A549 (cell line): ENCODE results near the gene CPNE4. TPM values are rescaled to one million over a fixed set of nuclear protein-coding genes. Genes with fewer than 3 reads are reported as not detected.

ENCODE experiments used
- ATAC-seq, 2 experiments: fragments of 200-7000 bp in 1 of 2; fragments of >200 bp in 1 of 2; cut with Nextera tagmentation in 1 of 2; cut with Tn5 transposase in 1 of 2; 3 replicates each; pipeline versions ENCODE4 v1.8.0 to v1.9.1; 2018 to 2020; ENCODE audit warnings: mild to moderate bottlenecking in 1 of 2, moderate library complexity in 1 of 2
- CTCF ChIA-PET: fragments of 300-600 bp; sonication (Branson Sonifier 250); formaldehyde crosslinking; extraction: SDS; loops from one replicate; lab custom pipeline; 2021; ENCODE audit warnings: antibody characterized with exemption, inconsistent platforms; lab: Yijun Ruan, JAX
- POLR2A ChIA-PET: fragments of 350-600 bp; formaldehyde crosslinking; extraction: SDS; loops from one replicate; lab custom pipeline; 2021; ENCODE audit warnings: antibody characterized with exemption, inconsistent platforms; lab: Yijun Ruan, JAX
- DNase-seq, 2 experiments: peaks; one replicate each; pipeline versions ENCODE4 v3.0.0 to v3.0.0-alpha.2; 2011 to 2016; ENCODE audit warnings: low read depth in 1 of 2, low spot score in 1 of 2
- FAIRE-seq: peaks from 2 replicates; lab custom pipeline; 2011; peaks lifted over from hg19 to GRCh38; lab: Jason Lieb, UNC
- H3K27ac ChIP-seq, 2 experiments: fragments of >200 bp; sonication (Bioruptor Twin); formaldehyde crosslinking; 3 replicates each; pipeline ENCODE4 v1.5.1; 2016 to 2017
- H3K4me1 ChIP-seq: fragments of >200 bp; sonication (Bioruptor Twin); formaldehyde crosslinking; 3 replicates; pipeline ENCODE4 v1.6.1; 2016
- H3K4me2 ChIP-seq: fragments of >200 bp; sonication (Bioruptor Twin); formaldehyde crosslinking; 3 replicates; pipeline ENCODE4 v1.6.1; 2016
- H3K4me3 ChIP-seq: fragments of >200 bp; sonication (Bioruptor Twin); formaldehyde crosslinking; 3 replicates; pipeline ENCODE4 v1.5.1; 2016
- H3K9me3 ChIP-seq: fragments of >200 bp; sonication (Bioruptor Twin); formaldehyde crosslinking; 3 replicates; pipeline ENCODE4 v1.6.1; 2016
- CEBPB ChIP-seq, 2 experiments: fragments of >200 bp in 1 of 2; sonication (Bioruptor Twin) in 1 of 2; formaldehyde crosslinking in 1 of 2; IDR thresholded peaks; 2 replicates each; pipeline ENCODE4 v1.6.1; 2012 to 2016
- CHD4 ChIP-seq: fragments of 200-600 bp; sonication (generic); IDR thresholded peaks from 2 replicates; pipeline ENCODE4 v1.6.1; 2016; ENCODE audit warnings: antibody characterized with exemption, mild to moderate bottlenecking, borderline replicate concordance
- CTCF ChIP-seq: fragments of >200 bp; sonication (Bioruptor Twin); formaldehyde crosslinking; IDR thresholded peaks from 3 replicates; pipeline ENCODE4 v1.5.1; 2016
- E2F6 ChIP-seq: IDR thresholded peaks from 2 replicates; pipeline ENCODE4 v1.6.1; 2012; ENCODE audit warnings: low read depth, borderline replicate concordance
- EHF ChIP-seq: fragments of 250-450 bp; sonication (Bioruptor Pico); IDR thresholded peaks from 2 replicates; pipeline ENCODE4 v1.5.0; 2020; ENCODE audit warnings: mild to moderate bottlenecking
- EP300 ChIP-seq, 2 experiments: fragments of >200 bp; sonication (Bioruptor Twin); formaldehyde crosslinking; IDR thresholded peaks; 2 replicates in 1 of 2; 3 replicates in 1 of 2; pipeline ENCODE4 v1.6.1; 2016 to 2017
- FOXS1 ChIP-seq: fragments of 250-450 bp; sonication (Bioruptor Pico); IDR thresholded peaks from 2 replicates; pipeline ENCODE4 v1.5.0; 2020; ENCODE audit warnings: mild to moderate bottlenecking, moderate library complexity
- HDAC2 ChIP-seq: fragments of 200-600 bp; sonication (generic); IDR thresholded peaks from 2 replicates; pipeline ENCODE4 v1.6.1; 2016
- HES2 ChIP-seq: fragments of >200 bp; sonication (Bioruptor Twin); formaldehyde crosslinking; IDR thresholded peaks from 2 replicates; pipeline ENCODE4 v1.6.1; 2016
- HEYL ChIP-seq: fragments of 250-450 bp; sonication (Bioruptor Pico); IDR thresholded peaks from 2 replicates; pipeline ENCODE4 v1.8.0; 2021; ENCODE audit warnings: mild to moderate bottlenecking, moderate library complexity
- HOXB13 ChIP-seq: fragments of 250-450 bp; sonication (Bioruptor Pico); IDR thresholded peaks from 2 replicates; pipeline ENCODE4 v1.5.0; 2020; ENCODE audit warnings: low read depth, mild to moderate bottlenecking, moderate library complexity
- JUN ChIP-seq, 2 experiments: fragments of >200 bp; sonication (Bioruptor Twin); formaldehyde crosslinking; IDR thresholded peaks; 2 replicates in 1 of 2; 3 replicates in 1 of 2; pipeline ENCODE4 v1.6.1; 2016 to 2017
- KDM1A ChIP-seq: fragments of 200-600 bp; sonication (generic); IDR thresholded peaks from 2 replicates; pipeline ENCODE4 v1.6.1; 2016; ENCODE audit warnings: low read depth, mild to moderate bottlenecking
- MAX ChIP-seq: IDR thresholded peaks from 2 replicates; pipeline ENCODE4 v1.6.1; 2012
- MAZ ChIP-seq: fragments of 150-350 bp; IDR thresholded peaks from 2 replicates; pipeline ENCODE4 v1.6.1; 2014; ENCODE audit warnings: antibody characterized with exemption, low read depth, low read length, borderline replicate concordance
- NPAS2 ChIP-seq: fragments of 250-450 bp; sonication (Bioruptor Pico); IDR thresholded peaks from 2 replicates; pipeline ENCODE4 v1.8.0; 2022; ENCODE audit warnings: mild to moderate bottlenecking, moderate library complexity, borderline replicate concordance
- NR3C1 ChIP-seq: fragments of >200 bp; sonication (Bioruptor Twin); formaldehyde crosslinking; IDR thresholded peaks from 3 replicates; pipeline ENCODE4 v1.6.1; 2017
- PBX3 ChIP-seq: IDR thresholded peaks from 2 replicates; pipeline ENCODE4 v1.6.1; 2012
- RARB ChIP-seq: fragments of 250-450 bp; sonication (Bioruptor Pico); IDR thresholded peaks from 2 replicates; pipeline ENCODE4 v1.8.0; 2021; ENCODE audit warnings: mild to moderate bottlenecking, moderate library complexity
- RCOR1 ChIP-seq: fragments of 150-350 bp; IDR thresholded peaks from 2 replicates; pipeline ENCODE4 v1.6.1; 2014; ENCODE audit warnings: antibody characterized with exemption, low read length, low read depth
- RFX5 ChIP-seq: fragments of 450-650 bp; IDR thresholded peaks from 2 replicates; pipeline ENCODE4 v1.7.1; 2014; ENCODE audit warnings: antibody characterized with exemption, mild to moderate bottlenecking, moderate library complexity
- SREBF2 ChIP-seq: fragments of 450-650 bp; IDR thresholded peaks from 2 replicates; pipeline ENCODE4 v1.6.1; 2014; ENCODE audit warnings: mild to moderate bottlenecking, moderate library complexity
- TP53 ChIP-seq: fragments of 250-450 bp; sonication (Bioruptor Pico); IDR thresholded peaks from 2 replicates; pipeline ENCODE4 v1.5.0; 2021; ENCODE audit warnings: mild to moderate bottlenecking, moderate library complexity
- ZFP36 ChIP-seq: fragments of 450-650 bp; IDR thresholded peaks from 2 replicates; pipeline ENCODE4 v1.6.1; 2014; ENCODE audit warnings: borderline replicate concordance; ENCODE audit not compliant: partially characterized antibody
- ZSCAN20 ChIP-seq: fragments of 250-450 bp; sonication (Bioruptor Pico); IDR thresholded peaks from 2 replicates; pipeline ENCODE4 v1.8.0; 2022; ENCODE audit warnings: mild to moderate bottlenecking, moderate library complexity
- WGBS: methylation state at CpG from one replicate; pipeline ENCODE4 v1.1.6; 2017; ENCODE audit errors: missing lambda C conversion rate; 5-methylcytosine and 5-hydroxymethylcytosine counted together
- polyA plus RNA-seq, 4 experiments: library from polyadenylated mRNA; depleted of rRNA in 3 of 4; stranded (reverse); fragments of >200 nt; fragmentation: RNase III in 1 of 4; extraction: RNeasy Plus Mini Kit Qiagen cat#74134 plus additional on column Dnase treatment in 1 of 4; gene quantifications; 2 replicates in 3 of 4; 3 replicates in 1 of 4; pipeline ENCODE4 v1.2.3, GENCODE V29; 2011 to 2017

CPNE4 gene
- polyA plus RNA-seq, 2 of the 4 experiments (the other 2 are of a cell fraction): 3.6 to 8.7 TPM

- FAIRE-seq (no peak), ATAC-seq (no peak), DNase-seq (no peak)
- H3K4me2 ChIP-seq: no peak overlapping the region
- TF ChIP-seq SREBF2: no peak
- TF ChIP-seq ZFP36: no peak
- TF ChIP-seq CEBPB (IDR thresholded peaks at IDR 0.05): no peak
- no peak for TF ChIP-seq TP53
- no peak for TF ChIP-seq NR3C1
- TF ChIP-seq RFX5: no peak
- TF ChIP-seq CHD4: no peak
- no peak for TF ChIP-seq ZSCAN20
- 44% methylated on average over 1 of the region's 1 CpG for WGBS
- ChIA-PET POLR2A (no interaction called here), CTCF (no interaction called here)
- H3K9me3 ChIP-seq: no peaks in the 10 kb centered on the region
- H3K27ac ChIP-seq: no peak overlapping the region
- no peak overlapping the region for H3K4me3 ChIP-seq
- no peaks in the 10 kb centered on the region for H3K4me1 ChIP-seq
Measured at GRCh38 chr3:131782751-131783150, 252.1 kb downstream of the CPNE4 start.

GRCh38 chr3:131778526-131778925 is 256.3 kb downstream of the CPNE4 start:
- ATAC-seq (no peak), FAIRE-seq (no peak), DNase-seq (no peak)
- no peaks in the 10 kb centered on the region for H3K9me3 ChIP-seq
- H3K4me2 ChIP-seq: no peak overlapping the region
- WGBS: 41% methylated on average over 2 of the region's 2 CpGs
- CTCF ChIA-PET: interaction anchor here (1.8 kb wide), 1 partner anchor 16 kb away, joined by 5 read pairs; no protein-coding TSS in a partner anchor
- TF ChIP-seq EHF: no peak
- TF ChIP-seq HDAC2: no peak
- TF ChIP-seq HEYL: no peak
- no peak overlapping the region for H3K4me3 ChIP-seq
- H3K4me1 ChIP-seq: no peaks in the 10 kb centered on the region
- no peak overlapping the region for H3K27ac ChIP-seq
- POLR2A ChIA-PET: no interaction called here

- CTCF ChIA-PET: no interaction called here
- TF ChIP-seq TP53 (no peak), CTCF (no peak), HES2 (no peak), SREBF2 (no peak), NPAS2 (CRISPR knock-in tag) (no peak), PBX3 (no peak), KDM1A (no peak)
- TF ChIP-seq, all 56 proteins: peak for 0
- Histone ChIP-seq H3K9me3 (no peaks in the 10 kb centered on the region), H3K4me1 (no peaks in the 10 kb centered on the region), H3K27ac (no peak overlapping the region), H3K4me3 (no peak overlapping the region), H3K4me2 (no peak overlapping the region)
- no peak for ATAC-seq
- FAIRE-seq: no peak
- no peak for DNase-seq
- POLR2A ChIA-PET: no interaction called here
Measured at GRCh38 chr3:131775650-131776049, 259.2 kb downstream of the CPNE4 start.

GRCh38 chr3:131772269-131773026 is 262.4 kb downstream of the CPNE4 start:
- no peak for ATAC-seq
- TF ChIP-seq RARB (CRISPR knock-in tag) (no peak), FOXS1 (CRISPR knock-in tag) (no peak), MAZ (no peak), JUN (IDR thresholded peaks at IDR 0.05) (no peak), CTCF (no peak), HDAC2 (no peak), E2F6 (no peak), NPAS2 (CRISPR knock-in tag) (no peak), EP300 (IDR thresholded peaks at IDR 0.05) (no peak), MAX (no peak), HOXB13 (CRISPR knock-in tag) (no peak), RCOR1 (no peak)

More at GRCh38 chr3:131772269-131773026, 262.4 kb downstream of the CPNE4 start:
- no peak overlapping the region for H3K4me3 ChIP-seq
- ChIA-PET POLR2A (no interaction called here), CTCF (interaction anchor here (1.3 kb wide), 1 partner anchor 12 kb away, joined by 3 read pairs; no protein-coding TSS in a partner anchor)
- DNase-seq: no peak
- no peak overlapping the region for H3K4me2 ChIP-seq
- FAIRE-seq: no peak
- 70% methylated on average over 4 of the region's 4 CpGs for WGBS
- no peaks in the 10 kb centered on the region for H3K9me3 ChIP-seq
- H3K4me1 ChIP-seq: no peaks in the 10 kb centered on the region
- H3K27ac ChIP-seq: no peak overlapping the region
